HG03460 (cell line): ENCODE measurements around the gene DENND5A.
A peak's percentile ranks its signal among the peaks of the same experiment; 100 is the strongest.
"Not testable (repeated sequence)": the region's sequence is repeated elsewhere in the genome, so short reads cannot be mapped to it uniquely, and the experiment has no call there.

Experiments
- ATAC-seq: cut with Tn5 transposase; IDR thresholded peaks from one replicate; pipeline ENCODE4 v1.9.1; 2021; ENCODE audit not compliant: unreplicated experiment

DENND5A gene

DNA sequence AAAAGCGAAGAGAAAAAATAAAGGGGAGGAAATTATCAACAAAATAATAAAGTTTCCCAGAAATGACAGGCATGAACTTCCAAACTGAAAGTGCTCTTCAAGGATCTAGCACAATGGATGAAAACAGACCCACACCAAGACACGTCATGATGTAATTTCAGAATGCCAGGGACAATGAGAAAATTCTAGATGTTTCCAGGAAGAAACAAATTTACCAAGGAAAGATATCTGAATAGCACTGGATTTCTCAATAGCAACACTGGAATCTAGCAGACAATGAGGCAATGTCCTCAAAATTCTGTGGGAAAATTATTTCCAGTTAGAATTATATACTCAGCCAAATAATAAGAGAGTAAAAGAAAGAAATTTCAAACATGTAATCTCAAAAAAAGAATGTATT lies 46.0 kb downstream of the DENND5A start:
- ATAC-seq = no peak

DNA sequence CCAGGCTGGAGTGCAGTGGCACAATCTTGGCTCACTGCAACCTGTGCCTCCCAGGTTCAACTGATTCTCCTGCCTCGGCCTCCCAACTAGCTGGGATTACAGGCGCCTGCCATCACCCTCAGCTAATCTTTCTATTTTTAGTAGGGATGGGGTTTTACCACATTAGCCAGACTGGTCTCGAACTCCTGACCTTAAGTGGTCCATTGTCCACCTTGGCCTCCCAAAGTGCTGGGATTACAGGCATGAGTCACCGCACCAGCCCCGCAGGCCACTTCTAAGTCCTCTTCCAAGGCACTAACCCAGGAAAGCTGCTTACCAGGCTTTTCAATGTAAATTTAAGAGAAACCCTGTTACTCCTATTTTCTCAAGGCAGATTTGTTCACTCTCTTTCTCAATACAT lies 50.4 kb downstream of the DENND5A start:
- ATAC-seq = no peak

DNA sequence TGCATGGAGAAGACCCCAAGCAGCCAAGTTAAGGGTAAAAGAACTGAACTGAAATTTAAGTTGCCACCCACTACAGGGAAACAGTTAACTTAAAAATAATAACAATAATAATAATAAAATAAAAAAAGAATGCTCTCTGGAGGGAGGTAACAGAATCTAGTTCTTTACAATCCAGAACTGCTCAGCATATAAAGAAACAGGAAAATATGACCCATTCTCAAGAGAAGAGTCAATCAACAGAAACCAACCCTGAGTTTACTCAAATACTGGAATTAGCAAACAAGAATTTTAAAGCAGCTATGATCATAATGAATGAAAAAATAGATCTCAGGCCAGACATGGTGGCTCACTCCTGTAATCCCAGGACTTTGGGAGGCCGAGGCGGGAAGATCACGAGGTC lies 53.8 kb downstream of the DENND5A start:
- ATAC-seq = no peak

DNA sequence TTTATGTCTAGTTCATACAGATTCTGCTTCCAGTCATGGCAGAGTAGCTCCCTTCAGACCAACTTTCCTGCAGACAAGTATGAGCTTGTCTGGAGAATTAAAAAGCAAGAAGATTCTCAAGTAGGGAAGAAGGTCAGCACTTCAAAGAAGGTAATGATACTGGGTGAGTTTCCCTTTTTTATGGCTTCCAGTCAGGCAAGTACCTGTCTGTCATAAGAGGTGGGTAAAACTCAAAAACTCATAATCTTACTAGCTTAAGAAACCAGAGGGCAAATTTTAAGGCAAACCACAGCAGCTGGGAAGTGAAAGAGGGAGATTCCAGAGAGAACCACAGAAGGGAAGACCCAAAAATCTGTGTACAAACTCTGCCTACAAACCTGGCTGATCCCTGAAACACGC lies 54.2 kb downstream of the DENND5A start:
- ATAC-seq = peak; percentile 44

DNA sequence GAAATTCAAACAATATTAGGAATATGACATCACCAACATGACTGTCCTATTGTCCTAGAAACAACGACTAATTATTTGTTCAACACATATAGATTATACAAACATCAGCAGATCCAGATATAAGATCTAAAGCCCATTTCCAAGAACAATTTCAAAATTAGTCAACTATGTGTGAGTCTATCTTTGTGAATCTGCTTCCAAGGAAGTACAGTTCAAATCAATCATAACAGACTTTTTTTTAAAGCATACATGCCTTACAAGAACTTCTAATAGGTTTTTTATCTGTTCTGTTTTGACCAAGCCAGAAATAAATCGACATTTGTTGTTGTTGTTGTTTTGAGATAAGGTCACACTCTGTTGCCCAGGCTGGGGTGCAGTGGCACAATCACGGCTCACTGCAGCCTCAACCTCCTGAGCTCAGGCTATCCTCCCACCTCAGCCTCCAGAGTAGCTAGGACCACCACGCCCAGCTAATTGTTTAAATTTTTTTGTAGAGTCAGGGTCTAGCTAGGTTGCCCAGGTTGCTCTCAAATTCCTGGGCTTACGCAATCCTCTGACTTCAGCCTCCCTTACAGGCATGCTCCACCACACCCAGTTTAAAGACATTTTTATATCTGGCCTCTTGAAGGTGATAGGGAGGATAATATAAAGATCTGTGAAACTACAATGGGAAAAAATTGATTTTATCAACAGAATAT lies 54.8 kb downstream of the DENND5A start:
- ATAC-seq = no peak

DNA sequence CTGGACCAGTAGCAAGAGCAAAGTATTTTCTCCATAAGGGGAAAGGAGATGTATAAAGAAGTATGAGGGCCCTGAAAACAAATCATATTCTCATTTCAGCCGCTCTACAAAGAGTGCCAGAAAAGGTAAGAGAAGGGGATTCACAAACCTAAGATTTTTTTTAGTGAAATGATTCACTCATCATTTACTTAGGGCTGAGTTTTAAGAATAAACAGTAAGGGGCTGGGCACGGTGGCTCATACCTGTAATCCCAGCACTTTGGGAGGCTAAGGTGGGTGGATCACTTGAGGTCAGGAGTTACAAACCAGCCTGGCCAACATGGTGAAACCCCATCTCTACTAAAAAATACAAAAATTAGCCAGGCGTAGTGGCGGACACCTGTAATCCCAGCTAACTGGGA lies 55.5 kb downstream of the DENND5A start:
- ATAC-seq = peak; percentile 26

DNA sequence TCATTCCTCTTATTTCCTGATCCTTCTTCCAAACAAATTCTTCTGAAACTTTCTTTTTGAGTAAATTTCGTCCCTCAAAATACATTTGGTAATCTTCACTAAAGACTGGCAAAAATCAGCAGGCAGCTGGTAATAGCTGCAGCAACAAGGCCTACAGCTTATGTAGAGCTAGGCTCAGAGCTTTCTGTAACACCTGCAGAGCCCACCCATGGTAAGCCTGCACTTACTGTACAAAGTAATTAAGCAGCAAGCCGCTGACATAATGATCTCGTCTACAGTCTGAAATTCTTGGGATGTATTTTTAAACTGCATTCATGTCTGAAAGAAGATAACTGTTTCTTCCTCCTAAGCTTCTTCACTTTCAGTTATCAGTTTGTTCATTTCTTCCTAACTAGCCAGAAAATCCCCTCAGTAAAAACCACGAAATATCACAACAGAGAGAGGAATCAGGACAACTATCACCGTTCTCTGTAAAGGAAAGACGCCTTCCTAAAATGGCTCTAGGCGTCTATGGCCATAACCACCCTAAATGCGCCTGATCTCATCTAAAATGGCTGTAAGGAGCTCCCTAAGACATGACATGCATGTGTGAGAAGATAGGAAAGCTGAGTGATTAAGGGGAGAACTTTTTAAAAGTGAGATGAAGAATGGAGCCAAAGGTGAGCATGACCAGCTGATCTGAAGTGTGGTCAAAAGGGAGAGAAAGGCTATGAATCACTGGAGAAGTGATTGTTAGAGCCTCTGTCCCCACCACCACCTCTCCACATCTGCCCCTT lies 56.2 kb downstream of the DENND5A start:
- peak; percentile 35 for ATAC-seq

DNA sequence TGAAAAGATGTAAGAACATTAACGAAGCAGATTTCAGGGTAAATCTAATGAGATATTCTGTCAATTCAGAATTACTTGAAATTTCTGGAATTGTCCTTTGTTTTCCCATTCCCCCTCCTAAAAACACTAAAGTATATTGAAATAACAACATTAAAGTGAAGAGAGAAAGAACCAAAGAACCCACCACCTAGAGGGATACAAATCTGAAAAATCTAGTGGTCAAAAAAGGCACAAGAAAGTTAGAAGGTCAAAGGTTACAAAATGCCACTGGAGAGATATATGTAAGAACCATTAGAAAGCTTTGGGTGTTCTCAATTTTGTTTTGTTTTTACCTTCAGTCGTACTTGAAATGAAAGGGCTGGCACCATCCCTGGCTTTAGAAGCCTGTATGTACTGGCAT lies 57.9 kb downstream of the DENND5A start:
- no peak for ATAC-seq

DNA sequence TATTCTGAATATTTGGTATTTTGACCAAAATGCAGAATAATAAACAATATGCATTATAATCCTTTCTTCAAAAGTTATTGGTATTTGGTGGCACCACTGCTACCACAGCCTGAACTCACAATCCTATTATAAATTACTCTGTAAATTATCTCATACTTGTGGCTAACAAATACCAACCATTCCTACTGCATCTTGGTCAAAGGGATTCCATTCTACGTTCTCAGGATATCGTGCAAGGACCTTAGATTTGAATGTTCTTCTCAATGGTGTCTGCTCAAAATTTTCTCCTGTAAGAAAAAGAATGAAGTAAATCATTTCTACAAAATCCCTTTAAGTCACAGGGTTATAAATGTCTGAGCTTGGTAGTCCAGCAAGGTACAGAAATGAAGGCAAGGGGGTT lies 58.7 kb downstream of the DENND5A start:
- ATAC-seq = no peak

DNA sequence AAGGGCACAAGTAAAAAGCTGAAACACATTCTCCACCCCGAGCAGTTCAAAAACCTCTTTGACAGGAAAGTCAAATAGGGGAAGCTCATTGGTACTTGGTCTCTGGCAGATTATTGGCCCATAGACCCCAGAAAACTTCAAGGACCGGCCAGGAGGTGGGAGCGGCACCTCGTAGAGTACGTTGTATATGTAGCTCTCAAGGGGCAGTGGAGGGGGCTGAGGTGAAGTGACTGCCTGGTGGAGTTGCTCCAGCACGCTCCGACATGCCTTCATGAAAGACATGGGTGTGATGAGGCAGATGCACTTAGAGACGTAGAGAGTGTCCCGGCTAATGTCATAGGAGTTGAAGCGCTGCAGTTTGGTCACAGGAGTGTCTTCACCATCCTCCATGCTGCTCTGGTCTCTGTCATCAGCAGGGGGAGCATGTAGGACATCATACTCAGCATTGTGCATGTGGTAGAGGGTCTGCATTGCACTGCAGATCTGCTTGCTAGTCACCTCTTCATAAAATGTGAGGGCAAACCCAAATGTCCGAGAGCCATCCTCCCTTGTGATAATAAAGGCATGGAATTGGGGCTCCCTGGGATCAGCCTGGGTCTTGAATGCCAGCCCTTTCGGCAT lies 61.3 kb downstream of the DENND5A start:
- no peak for ATAC-seq

DNA sequence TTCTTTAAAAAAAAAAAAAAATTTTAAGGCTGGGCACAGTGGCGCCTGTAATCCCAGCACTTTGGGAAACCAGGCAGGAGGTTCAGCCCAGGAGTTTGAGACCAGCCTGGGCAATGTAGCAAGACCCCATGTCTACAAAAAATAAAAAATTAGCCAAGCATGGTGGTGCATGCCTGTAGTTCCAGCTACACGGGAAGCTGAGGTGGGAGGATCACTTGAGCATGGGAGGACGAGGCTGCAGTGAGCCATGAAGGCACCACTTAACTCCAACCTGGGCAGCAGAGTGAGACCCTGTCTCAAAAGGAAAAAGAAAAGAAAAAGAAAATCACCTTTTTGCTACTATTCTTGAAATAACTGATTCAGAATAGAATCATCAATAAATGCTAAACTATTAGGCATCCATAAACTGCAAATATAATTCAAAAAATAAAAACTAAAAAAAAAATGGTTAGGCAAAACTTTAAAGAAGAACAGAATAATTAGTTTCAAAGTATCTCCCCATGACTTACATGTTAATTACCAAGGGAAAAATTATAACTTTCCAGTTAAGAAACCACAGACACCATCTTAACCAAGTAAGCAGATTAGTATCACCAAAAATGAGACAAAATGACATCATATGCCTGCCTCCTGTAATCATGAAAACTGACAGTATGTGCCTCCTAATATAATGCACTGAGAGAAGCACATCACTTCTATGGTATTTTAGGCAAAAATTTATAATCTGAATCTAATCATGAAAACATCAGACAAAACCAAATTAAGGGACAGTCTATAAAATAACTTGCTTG lies 63.6 kb downstream of the DENND5A start:
- ATAC-seq = no peak

DNA sequence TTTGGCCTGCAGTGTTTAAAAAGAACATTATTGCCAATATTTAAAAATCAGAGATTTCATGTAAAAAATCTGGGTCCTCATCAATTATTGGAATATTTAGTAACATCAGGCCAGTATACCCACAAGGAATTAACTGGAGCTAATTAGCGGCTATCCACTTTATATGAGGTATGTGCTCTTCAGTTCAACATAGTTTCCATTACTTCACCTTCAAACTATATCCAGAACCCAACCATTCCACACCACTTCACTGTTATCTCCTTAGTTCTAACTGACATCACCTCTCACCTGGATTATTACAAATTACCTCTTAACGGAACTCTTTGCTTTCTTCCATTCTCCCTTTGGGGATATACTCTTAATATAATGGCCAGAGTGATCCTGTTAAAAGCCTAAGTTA lies 64.7 kb downstream of the DENND5A start:
- no peak for ATAC-seq

DNA sequence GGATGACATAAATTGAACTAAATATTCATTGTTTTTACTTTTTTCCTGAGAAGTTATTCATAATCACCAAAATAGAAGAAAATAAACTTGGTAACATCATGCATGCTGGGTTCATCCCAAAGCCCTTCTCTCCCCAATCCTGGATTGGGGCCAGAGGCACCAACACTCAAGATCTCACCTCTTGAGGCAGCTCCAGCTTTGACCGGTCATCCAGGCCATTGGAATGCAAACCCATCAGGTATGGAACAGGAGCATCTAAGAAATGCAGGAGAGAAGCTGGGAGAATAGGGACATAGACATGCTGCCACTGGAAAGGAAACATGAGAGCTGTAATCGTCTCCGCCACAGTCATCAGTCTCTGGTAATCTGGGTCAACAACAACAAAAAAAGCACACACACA lies 71.8 kb downstream of the DENND5A start:
- ATAC-seq = no peak

DNA sequence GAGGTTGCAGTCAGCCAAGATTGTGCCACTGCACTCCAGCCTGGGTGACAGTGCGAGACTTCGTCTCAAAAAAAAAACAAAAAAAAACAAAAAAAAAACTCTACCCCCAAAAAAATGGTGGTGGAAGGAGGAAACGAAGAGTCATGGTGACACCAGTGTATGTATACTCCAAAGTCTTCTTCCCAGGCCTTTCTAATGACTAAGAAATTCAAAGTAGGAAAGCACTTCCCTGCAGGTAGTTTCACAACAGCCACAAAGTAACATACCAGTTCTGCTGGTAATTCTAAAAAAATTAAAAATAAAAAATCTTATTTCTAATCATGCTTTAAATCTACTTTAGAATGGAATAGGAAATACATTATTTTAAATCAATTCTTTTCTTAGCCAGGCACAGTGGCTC lies 72.6 kb downstream of the DENND5A start:
- ATAC-seq = no peak

DNA sequence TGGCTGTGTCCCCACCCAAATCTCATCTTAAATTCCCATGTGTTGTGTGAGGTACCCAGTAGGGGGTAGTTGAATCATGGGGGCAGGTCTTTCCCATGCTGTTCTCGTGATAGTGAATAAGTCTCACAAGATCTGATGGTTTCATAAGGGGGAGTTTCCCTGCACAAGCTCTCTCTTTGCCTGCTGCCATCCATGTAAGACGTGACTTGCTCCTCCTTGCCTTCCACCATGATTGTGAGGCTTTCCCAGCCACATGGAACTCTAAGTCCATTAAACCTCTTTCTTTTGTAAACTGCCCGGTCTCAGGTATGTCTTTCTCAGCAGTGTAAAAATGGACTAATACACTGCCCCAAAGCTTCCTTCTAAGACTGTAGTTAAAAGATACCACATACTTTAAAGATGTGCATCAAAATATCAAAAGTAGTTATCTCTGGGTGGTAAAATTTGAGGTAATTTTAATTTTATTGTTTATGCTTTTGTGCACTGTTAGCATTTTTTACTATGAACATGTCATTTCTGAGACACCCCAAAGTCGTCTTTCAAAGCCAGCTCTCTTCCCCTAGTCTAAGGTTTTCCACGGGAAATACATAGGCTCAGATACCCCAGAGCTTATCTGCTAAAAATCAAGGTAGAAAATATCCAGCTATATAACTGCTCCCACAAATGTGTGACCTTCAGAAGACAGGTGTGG lies 74.7 kb downstream of the DENND5A start:
- ATAC-seq = not testable (repeated sequence)

DNA sequence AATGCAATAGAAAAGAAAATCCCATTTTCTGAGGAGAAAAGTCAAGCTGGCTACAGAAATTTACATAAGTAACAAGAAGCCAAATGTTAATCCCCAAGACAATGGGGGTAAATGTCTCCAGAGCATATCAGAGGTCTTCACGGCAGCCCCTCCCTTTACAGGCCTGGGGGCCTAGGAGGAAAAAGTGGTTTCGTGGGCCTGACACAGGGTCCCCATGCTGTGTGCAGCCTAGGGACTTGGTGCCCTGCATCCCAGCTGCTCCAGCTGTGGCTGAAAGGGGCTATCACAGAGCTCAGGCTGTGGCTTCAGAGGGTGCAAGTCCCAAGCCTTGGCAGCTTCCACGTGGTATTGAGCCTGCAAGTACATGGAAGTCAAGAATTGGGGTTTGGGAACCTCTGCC lies 76.3 kb downstream of the DENND5A start:
- ATAC-seq = not testable (repeated sequence)

DNA sequence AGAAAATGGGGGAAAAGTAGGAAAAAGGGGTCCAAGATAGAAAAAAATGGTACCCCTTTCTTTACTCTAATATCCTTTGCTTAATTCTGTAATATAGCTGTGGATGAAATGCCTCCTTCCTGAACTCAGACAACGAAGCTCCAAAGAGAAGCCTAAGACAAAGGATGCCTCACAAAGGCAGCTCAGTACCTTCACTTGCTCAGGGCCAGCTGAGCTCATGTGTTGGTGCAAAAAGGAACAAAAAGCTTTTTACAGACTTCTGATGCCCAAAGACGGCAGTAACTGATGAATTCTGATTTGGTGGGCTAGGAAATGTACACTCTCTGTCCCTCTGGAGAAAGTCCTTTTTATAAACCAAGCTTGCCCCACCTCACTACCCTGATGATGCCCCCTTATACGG lies 77.5 kb downstream of the DENND5A start:
- no peak for ATAC-seq

DNA sequence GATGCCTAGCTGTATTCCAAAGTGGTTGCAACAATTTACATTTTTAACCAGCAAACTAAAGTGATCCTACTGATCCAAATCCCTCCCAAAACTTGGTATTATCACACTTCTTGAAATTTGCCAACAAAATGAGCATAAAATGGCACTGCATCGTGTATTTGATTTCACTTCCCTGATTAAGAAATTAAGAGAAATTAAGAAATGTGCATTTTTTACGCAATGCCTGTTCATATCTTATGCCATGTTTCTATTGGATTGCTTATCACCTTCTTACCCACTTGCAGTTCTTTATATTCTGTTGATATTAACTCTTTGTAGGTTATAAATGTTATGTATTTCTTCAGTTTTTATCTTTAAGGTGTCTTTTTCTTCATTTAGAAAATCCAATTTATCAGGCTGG lies 80.6 kb downstream of the DENND5A start:
- ATAC-seq = no peak

DNA sequence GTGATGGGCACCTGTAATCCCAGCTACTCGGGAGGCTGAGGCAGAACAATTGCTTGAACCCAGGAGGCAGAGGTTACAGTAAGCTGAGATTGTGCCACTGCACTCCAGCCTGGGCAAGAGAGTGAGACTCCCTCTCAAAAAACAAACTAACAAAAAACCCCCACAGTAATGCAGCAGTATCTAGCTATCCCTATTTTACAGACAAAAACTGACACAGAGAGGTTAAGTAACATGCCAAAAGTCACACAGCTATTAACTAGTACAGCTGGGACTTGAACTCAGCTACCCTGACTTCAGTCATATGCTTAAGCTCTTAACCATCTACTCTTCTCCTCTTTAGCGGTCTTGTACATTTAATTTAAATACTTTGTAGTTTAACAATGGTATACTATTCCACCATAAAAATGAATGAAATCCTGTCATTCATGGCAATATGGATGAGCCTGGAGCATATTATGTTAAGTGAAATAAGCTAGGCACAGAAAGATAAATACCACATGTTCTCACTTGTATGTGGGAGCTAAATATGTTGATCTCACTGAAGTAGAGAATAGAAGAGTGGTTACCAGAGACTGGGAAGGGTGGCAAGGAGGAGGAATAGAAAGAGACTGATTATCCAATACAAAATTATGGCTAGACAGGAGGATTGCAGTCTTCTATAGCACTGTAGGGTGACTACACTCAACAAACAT lies 82.8 kb downstream of the DENND5A start:
- ATAC-seq = no peak

DNA sequence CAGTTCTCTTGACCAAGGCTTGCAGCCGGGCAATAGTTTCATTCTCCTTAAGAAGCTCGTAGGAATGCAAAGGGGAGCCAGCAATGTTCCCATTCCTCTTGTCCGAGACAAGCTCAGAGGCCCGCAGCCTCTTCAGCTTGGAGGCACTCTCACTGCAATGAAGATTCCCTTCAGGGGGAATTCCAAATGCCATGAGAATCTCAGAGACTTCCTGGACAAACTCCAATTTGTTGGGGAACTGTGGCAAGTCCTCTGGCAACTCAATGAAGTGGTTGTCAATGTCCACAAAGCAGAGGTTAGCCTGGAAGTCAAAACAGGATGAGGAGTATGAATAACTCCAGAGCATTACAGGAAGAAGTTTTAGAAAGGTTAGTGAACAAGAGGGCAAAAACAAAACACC lies 84.4 kb downstream of the DENND5A start:
- ATAC-seq = no peak
